GM18873 (cell line): Measurements from ENCODE around the gene FIGNL2.
"Not testable (repeated sequence)": the region's sequence is repeated elsewhere in the genome, so short reads cannot be mapped to it uniquely, and the experiment has no call there.

Experiments used
- ATAC-seq: cut with Tn5 transposase; IDR thresholded peaks from one replicate; pipeline ENCODE4 v1.9.1; 2021; ENCODE audit warnings: mild to moderate bottlenecking, moderate library complexity, moderate number of reproducible peaks; ENCODE audit not compliant: unreplicated experiment, low FRiP score

Gene FIGNL2

GRCh38 chr12:51837286-51837685, 11.2 kb downstream of the FIGNL2 start:
- no peak for ATAC-seq

DNA sequence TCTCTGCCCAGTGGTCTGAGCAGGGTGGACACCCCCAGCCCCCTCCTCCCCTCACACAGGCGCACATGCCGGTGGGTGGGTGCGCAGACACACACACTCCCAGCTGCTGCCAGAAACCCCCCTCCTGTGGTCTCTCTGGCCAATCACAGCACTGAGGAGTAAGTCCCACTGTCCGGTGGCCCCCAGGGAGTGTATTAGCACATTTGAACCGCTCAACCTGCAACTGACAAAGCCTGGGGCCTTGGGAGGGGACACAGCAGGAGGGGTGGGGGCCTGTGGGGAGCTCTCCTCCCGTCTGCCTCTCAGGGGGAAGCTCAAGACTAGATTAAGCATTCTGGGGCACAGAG, 11.7 kb downstream of the FIGNL2 start:
- ATAC-seq: no peak

DNA sequence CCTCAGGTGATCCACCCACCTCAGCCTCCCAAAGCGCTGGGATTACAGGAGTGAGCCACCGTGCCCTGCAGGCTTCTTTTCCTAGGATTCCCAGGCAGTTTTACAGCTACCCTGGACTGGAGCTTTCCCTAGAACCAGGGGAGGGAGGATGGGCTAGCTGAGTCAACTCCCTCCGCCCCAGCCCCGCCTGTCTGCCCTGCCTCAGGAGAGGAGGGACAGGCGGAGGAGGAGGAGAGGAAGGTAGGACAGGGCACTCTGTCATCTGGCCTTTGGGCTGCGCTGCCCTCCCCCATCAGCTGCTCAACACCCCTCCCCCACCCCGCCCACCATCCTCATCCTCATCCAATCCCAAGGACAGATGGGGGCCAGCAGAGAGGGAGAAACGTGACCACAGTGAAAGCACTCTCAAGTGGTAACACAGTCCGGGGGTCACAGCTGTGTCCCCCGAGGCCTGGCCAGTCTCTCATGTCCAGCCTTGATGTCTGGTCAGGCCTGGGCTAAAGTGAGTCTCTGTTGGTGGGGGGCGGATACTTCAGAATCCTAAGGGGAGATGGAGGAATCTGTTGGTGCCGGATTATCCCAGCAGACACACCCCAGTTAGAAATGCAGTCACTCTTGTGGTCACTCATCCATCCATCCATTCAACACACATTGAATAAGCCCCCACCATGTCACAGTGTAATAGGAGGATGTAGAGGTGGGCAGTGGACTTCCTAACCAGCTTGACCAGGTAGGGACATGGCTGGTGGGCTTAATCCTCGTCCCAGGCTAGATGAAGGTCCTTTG, 12.3 kb downstream of the FIGNL2 start:
- no peak for ATAC-seq

GRCh38 chr12:51834411-51834810, 14.1 kb downstream of the FIGNL2 start:
- no peak for ATAC-seq

DNA sequence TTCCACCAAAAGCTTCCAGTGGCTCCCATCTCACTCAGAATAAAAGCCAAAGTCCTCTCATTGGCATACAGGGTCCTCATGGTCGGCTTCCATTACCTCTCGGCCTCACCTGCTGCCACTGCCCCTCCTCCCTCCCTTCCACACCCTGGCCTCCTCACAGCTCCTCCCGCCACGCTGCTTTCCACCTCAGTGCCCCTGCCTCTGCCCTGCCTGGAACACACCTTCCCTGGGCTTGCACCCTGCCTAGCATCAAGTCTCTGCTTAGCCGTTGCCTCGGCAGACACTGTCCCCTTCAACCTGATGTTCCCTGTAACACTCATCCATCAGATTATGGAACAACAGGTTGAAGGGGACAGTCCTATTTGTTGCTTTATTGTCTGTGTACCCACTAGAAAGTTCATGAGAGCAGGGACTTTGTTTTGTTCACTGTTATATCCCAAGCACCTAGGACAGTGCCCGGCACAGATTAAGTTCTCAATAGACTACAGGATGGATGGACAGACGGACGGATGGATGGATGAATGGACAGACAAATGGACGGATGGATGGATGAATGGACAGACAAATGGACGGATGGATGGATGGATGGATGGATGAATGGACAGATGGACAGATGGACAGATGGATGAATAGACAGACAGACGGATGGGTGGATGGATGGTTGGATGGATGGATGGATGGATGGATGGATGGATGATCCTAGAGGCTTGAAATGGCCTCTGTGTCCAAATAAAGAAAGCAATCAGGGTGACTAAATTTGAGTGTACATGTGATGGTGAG, 14.9 kb downstream of the FIGNL2 start:
- no peak for ATAC-seq

GRCh38 chr12:51832354-51833107, 16.0 kb downstream of the FIGNL2 start:
- ATAC-seq: no peak

GRCh38 chr12:51831817-51832216, 16.7 kb downstream of the FIGNL2 start:
- not testable (repeated sequence) for ATAC-seq

DNA sequence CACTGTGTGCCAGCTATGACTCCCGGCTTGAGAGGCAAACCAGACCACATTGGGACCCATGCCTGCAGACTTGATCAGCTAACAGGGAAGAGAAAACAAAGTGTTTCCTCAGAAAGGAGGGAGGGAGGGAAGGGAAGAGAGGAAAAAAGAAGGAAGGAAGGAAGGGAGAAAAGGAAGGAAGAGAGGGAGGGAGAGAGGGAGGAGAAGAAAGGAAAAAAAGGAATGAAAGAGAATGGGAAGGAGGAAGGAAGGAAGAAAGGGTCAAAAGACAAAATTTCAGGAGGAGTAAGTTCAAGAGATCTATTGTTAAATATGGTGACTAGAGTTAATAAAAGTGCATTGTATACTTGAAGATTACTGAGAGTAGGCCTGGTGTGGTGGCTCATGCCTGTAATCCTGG, 18.9 kb downstream of the FIGNL2 start:
- no peak for ATAC-seq

DNA sequence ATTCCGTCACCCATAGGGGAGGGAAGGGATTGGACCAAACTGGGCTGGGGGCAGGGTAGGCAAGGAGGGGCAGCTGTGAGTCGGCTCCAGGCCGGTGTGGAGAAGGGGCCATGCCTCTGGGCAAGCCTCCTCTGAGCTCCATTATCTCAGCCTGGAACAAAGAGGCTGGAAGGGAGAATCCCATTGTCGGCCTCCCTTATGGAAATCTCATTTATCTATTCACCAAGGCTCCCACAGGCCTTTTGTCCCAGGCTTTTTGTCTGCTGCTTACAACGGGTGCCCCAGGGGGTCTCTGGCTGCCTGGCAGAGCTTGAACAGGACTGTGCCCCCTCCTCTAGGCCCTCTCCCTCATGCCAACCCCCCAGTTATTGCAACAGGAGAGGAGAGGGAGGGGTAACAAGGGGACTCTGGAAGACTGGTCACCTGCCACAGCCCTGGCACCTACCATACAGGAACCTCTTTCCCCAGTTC, 19.5 kb downstream of the FIGNL2 start:
- no peak for ATAC-seq

DNA sequence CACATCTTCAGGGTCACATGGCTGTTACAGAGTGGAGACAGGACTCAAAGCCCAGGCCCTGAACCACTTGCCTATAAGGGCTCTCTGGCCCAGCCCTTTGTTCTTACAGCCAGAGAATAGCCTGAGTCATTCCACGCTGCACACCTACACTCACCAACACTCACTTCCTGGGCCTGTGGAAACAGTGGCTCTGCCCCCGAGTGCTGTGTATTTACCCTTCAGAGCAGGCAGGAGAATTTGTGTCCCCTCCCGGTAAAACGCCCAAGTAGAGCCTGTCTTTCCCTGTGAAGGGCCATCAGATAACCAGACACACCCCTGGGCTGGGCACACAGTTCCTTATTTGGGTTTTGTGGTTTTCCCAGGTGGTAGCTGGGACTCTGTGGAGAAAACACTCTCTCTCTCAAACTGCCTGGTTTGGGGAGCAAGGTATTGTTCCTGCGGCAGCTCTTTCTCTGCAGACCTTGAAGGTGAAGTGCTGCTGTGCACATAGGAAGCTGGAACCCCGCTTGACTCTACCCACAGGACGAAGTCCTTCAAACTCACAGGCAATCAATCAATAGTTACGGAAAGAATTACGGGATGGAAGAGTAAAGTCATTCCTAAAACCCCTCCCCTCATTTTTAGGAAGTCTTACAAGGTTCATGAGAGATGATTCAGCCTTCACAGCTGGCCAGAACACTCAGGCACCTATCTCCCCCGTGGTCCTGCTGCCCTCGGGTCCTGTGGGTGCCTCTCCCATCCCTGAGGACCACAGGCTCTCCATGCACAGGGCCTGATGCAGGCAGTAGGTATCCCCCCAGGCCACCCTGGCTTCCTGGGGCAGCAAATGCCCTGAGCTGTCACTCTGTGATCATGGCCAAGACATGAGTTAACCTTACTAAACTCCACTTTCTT, 20.3 kb downstream of the FIGNL2 start:
- no peak for ATAC-seq

DNA sequence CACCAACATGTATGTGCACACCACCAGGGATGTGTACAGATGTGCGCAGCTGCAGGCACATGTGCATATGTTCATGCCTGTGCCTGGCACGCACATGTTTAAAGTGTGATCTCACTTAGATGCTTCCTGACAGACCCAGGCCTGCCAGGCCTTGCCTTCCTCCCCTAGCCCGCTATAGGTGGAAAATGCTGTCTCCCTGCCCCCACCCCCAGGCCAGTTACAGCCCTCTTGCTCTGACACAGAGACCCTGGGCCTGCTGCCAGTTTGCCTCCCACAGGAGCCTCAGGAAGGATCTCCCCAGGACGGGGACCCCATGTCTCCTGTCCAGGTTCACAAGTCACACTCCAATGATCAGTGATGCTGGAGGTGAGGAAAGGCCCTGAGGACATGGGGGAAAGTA, 21.6 kb downstream of the FIGNL2 start:
- no peak for ATAC-seq

GRCh38 chr12:51825216-51825615, 23.3 kb downstream of the FIGNL2 start:
- no peak for ATAC-seq

DNA sequence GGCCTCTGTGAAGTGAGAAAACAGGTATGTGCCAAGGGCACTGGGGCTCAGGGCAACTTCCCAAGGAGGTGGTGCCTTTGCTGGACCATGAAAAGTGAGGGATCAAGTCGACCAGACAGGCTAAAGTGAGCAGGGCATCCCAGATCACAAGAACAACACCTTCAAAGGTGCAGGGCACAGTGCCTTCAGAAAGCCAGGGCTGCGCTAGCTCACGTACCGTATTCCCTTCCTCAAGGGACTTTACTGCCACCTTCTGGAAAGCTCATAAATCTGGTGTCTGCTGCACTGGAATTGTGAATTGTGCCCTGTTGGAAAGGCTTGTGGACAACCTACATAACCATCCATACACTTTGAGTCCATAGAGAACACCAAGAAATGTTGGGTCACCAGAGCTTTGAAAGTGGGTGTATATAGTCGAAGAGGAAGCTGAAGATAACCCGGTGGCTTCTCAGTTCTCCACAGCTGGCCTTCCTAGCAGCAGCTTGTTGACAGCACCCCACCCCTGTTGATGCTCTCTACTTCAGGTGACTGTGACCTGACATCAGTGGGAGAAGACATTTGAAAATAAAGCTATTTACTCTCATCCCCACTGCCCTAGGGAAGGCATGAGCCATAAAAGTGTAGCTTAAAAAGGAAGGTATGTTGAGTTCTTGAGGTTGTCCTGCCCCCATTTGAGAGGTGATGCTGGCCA, 24.5 kb downstream of the FIGNL2 start:
- ATAC-seq: no peak

- ATAC-seq: no peak
Measured at GRCh38 chr12:51822956-51823355, 25.6 kb downstream of the FIGNL2 start.

DNA sequence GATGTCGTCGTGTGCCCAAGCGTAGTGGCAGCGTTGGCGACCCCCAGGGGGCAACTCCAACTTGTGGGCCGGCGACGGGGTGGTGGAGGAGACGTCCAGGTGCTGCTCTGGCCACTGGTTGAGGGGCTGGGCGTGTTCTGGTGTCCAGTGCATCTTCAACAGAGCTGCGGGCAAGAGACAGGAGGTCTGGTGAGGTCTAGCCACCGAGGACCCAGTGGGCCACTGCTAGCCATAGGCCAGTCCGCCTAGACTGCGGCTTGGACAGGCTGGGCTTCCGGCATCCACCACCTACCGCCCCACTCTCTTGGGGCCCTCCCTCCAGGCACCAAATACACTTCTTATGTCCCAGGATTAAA, 26.3 kb downstream of the FIGNL2 start:
- no peak for ATAC-seq

GRCh38 chr12:51821440-51822260, 26.9 kb downstream of the FIGNL2 start:
- ATAC-seq: no peak

- ATAC-seq: no peak
Measured at GRCh38 chr12:51820526-51821439, 27.7 kb downstream of the FIGNL2 start.
